Activated naive CD4-positive, alpha-beta T cell treated with anti-CD3 and anti-CD28 coated beads for 36 hours (primary cell): Measurements from ENCODE around the gene FLVCR2. TPM values are rescaled to one million over a fixed set of nuclear protein-coding genes. Genes with fewer than 3 reads are reported as not detected.

ENCODE experiments used
- CTCF ChIA-PET: fragments of 350-600 bp; sonication (Branson Sonifier 250); formaldehyde crosslinking; loops from one replicate; lab custom pipeline; 2021; ENCODE audit warnings: antibody characterized with exemption; lab: Charles Lee
- DNase-seq: peaks from one replicate; pipeline ENCODE4 v3.0.0-alpha.2; 2020
- H3K27ac Mint-ChIP-seq: one replicate; pipeline ENCODE4 v1.8.0; 2021; ENCODE audit warnings: mild to moderate bottlenecking, mixed read lengths
- H3K27me3 Mint-ChIP-seq: one replicate; pipeline ENCODE4 v1.8.0; 2021; ENCODE audit warnings: low read depth, mixed read lengths
- H3K36me3 Mint-ChIP-seq: one replicate; pipeline ENCODE4 v1.8.0; 2021; ENCODE audit warnings: low read depth, mixed read lengths
- H3K4me1 Mint-ChIP-seq: one replicate; pipeline ENCODE4 v1.8.0; 2021; ENCODE audit warnings: low read depth, mixed read lengths
- H3K4me3 Mint-ChIP-seq: one replicate; pipeline ENCODE4 v1.8.0; 2021; ENCODE audit warnings: mild to moderate bottlenecking, moderate library complexity, mixed read lengths
- H3K9me3 Mint-ChIP-seq: one replicate; pipeline ENCODE4 v1.8.0; 2021; ENCODE audit warnings: mixed read lengths
- intact Hi-C: fragments of 100-400 bp; cut with micrococcal nuclease; formaldehyde crosslinking; loops from one replicate; pipeline ENCODE4 v1.15.1; 2023
- total RNA-seq, 2 experiments: library from RNA; stranded (reverse); gene quantifications; one replicate each; pipeline ENCODE4 v1.2.3, GENCODE V29; 2021

The FLVCR2 gene
- total RNA-seq, 2 experiments from 2014 or later = 5.8 to 10.4 TPM

- H3K4me1 Mint-ChIP-seq = peaks cover 20% of the 10 kb centered on the region
- H3K27me3 Mint-ChIP-seq = no peaks in the 10 kb centered on the region
- no peak for DNase-seq
- peaks cover 13% of the 10 kb centered on the region for H3K36me3 Mint-ChIP-seq
- no peaks in the 10 kb centered on the region for H3K9me3 Mint-ChIP-seq
- CTCF ChIA-PET = interaction anchor here (0.7 to 13.1 kb wide), 9 partner anchors 16 to 499 kb away, joined by 3 to 255 read pairs (median 3); partner anchors contain the start of gene FLVCR2
- no peak overlapping the region for H3K27ac Mint-ChIP-seq
- no peak overlapping the region for H3K4me3 Mint-ChIP-seq
- intact Hi-C loops = loop anchor here (10.0 kb wide), 1 partner anchor 713 kb away; no protein-coding TSS in a partner anchor
Measured at GRCh38 chr14:75657331-75657730, 78.9 kb downstream of the FLVCR2 start.

GRCh38 chr14:75658957-75659356 lies 80.5 kb downstream of the FLVCR2 start:
- Mint-ChIP-seq H3K4me3 (no peak overlapping the region), H3K27ac (no peak overlapping the region), H3K9me3 (no peaks in the 10 kb centered on the region), H3K4me1 (peaks cover 19% of the 10 kb centered on the region), H3K27me3 (no peaks in the 10 kb centered on the region), H3K36me3 (peaks cover 7% of the 10 kb centered on the region)
- CTCF ChIA-PET = interaction anchor here (0.5 to 13.1 kb wide), 2 partner anchors 83 to 780 kb away, joined by 3 to 255 read pairs; partner anchors contain the start of gene FLVCR2
- no peak for DNase-seq
- intact Hi-C loops = loop anchor here (10.0 kb wide), 1 partner anchor 714 kb away; no protein-coding TSS in a partner anchor

GRCh38 chr14:75660238-75660629 lies 81.8 kb downstream of the FLVCR2 start:
- DNase-seq = no peak
- CTCF ChIA-PET = interaction anchor here (0.8 to 13.1 kb wide), 6 partner anchors 12 to 354 kb away, joined by 3 to 255 read pairs (median 4); partner anchors contain the start of genes BATF and FLVCR2
- Mint-ChIP-seq H3K4me1 (peaks cover 18% of the 10 kb centered on the region), H3K9me3 (no peaks in the 10 kb centered on the region), H3K36me3 (peaks cover 8% of the 10 kb centered on the region), H3K4me3 (peak overlapping the region; percentile 100), H3K27ac (peak overlapping the region; percentile 98), H3K27me3 (no peaks in the 10 kb centered on the region)
- intact Hi-C loops = loop anchor here (1.0 to 5.0 kb wide), 7 partner anchors 118 to 533 kb away; partner anchors contain the start of genes BATF, GPATCH2L and NEK9

GRCh38 chr14:75660630-75661498 lies 82.4 kb downstream of the FLVCR2 start, which contains the start of the genes ERG28 and TTLL5:
ERG28 (minus strand) TSS chr14:75660876; CDS start chr14:75657502, 3,374 bp downstream.
TTLL5 (plus strand) TSS chr14:75661246; CDS start chr14:75663150, 1,904 bp downstream.
- intact Hi-C loops = loop anchor here (1.0 to 5.0 kb wide), 10 partner anchors 119 to 659 kb away; partner anchors contain the start of genes BATF, EIF2B2, GPATCH2L and NEK9
- no peaks in the 10 kb centered on the region for H3K27me3 Mint-ChIP-seq

GRCh38 chr14:75661499-75661814 lies 83.0 kb downstream of the FLVCR2 start:
- CTCF ChIA-PET = interaction anchor here (1.1 to 13.1 kb wide), 4 partner anchors 48 to 355 kb away, joined by 3 to 255 read pairs (median 5); partner anchors contain the start of gene FLVCR2
- intact Hi-C loops = loop anchor here (1.0 to 5.0 kb wide), 7 partner anchors 151 to 659 kb away; partner anchors contain the start of genes EIF2B2, GPATCH2L and TMED10
- Mint-ChIP-seq H3K27ac (peak overlapping the region; percentile 98), H3K4me3 (peak overlapping the region; percentile 100), H3K36me3 (peaks cover 11% of the 10 kb centered on the region), H3K27me3 (no peaks in the 10 kb centered on the region), H3K4me1 (peaks cover 18% of the 10 kb centered on the region), H3K9me3 (no peaks in the 10 kb centered on the region)
- DNase-seq = no peak

More at GRCh38 chr14:75660630-75661498, 82.4 kb downstream of the FLVCR2 start, which contains the start of the genes ERG28 and TTLL5:
- H3K27ac Mint-ChIP-seq = peak within 1 kb of the TSS; percentile 98
- H3K9me3 Mint-ChIP-seq = no peaks in the 10 kb centered on the region
- peak within 1 kb of the TSS; percentile 100 for H3K4me3 Mint-ChIP-seq
- DNase-seq = peak; percentile 98
- peaks cover 18% of the 10 kb centered on the region for H3K4me1 Mint-ChIP-seq
- CTCF ChIA-PET = interaction anchor here (0.8 to 13.1 kb wide), 5 partner anchors 48 to 354 kb away, joined by 3 to 255 read pairs (median 4); partner anchors contain the start of genes BATF and FLVCR2
- H3K36me3 Mint-ChIP-seq = peaks cover 8% of the 10 kb centered on the region

GRCh38 chr14:75662966-75663365 lies 84.5 kb downstream of the FLVCR2 start:
- Mint-ChIP-seq H3K36me3 (peaks cover 12% of the 10 kb centered on the region), H3K4me3 (peak overlapping the region; percentile 10), H3K9me3 (no peaks in the 10 kb centered on the region), H3K27ac (no peak overlapping the region), H3K27me3 (no peaks in the 10 kb centered on the region), H3K4me1 (peaks cover 18% of the 10 kb centered on the region)
- intact Hi-C loops = loop anchor here (5.0 kb wide), 1 partner anchor 489 kb away; the partner anchor contains the start of gene GPATCH2L
- DNase-seq = no peak
- CTCF ChIA-PET = interaction anchor here (0.7 to 1.3 kb wide), 3 partner anchors 46 to 174 kb away, joined by 3 to 4 read pairs (median 3); no protein-coding TSS in a partner anchor

- Mint-ChIP-seq H3K4me1 (no peaks in the 10 kb centered on the region), H3K9me3 (no peaks in the 10 kb centered on the region), H3K27ac (no peak overlapping the region), H3K36me3 (peaks cover 31% of the 10 kb centered on the region), H3K27me3 (no peaks in the 10 kb centered on the region), H3K4me3 (no peak overlapping the region)
- intact Hi-C loops = no loop called here
- CTCF ChIA-PET = interaction anchor here (1.0 kb wide), 1 partner anchor 239 kb away, joined by 4 read pairs; no protein-coding TSS in a partner anchor
- DNase-seq = no peak
Measured at GRCh38 chr14:75667099-75667765, 88.8 kb downstream of the FLVCR2 start.

GRCh38 chr14:75672605-75673192 lies 94.3 kb downstream of the FLVCR2 start:
- H3K4me1 Mint-ChIP-seq = peaks cover 12% of the 10 kb centered on the region
- peaks cover 2% of the 10 kb centered on the region for H3K9me3 Mint-ChIP-seq
- no peaks in the 10 kb centered on the region for H3K27me3 Mint-ChIP-seq
- no peak for DNase-seq
- H3K36me3 Mint-ChIP-seq = peaks cover 36% of the 10 kb centered on the region
- H3K4me3 Mint-ChIP-seq = no peak overlapping the region
- intact Hi-C loops = no loop called here
- no peak overlapping the region for H3K27ac Mint-ChIP-seq
- CTCF ChIA-PET = interaction anchor here (1.0 to 1.7 kb wide), 7 partner anchors 13 to 233 kb away, joined by 3 to 8 read pairs (median 3); no protein-coding TSS in a partner anchor

- CTCF ChIA-PET = interaction anchor here (1.0 to 1.7 kb wide), 6 partner anchors 14 to 233 kb away, joined by 3 to 8 read pairs (median 3); no protein-coding TSS in a partner anchor
- intact Hi-C loops = no loop called here
- peak; percentile 12 for DNase-seq
Measured at GRCh38 chr14:75673345-75674035, 95.1 kb downstream of the FLVCR2 start.

GRCh38 chr14:75675265-75675960 lies 97.0 kb downstream of the FLVCR2 start:
- CTCF ChIA-PET = interaction anchor here (1.0 kb wide), 1 partner anchor 22 kb away, joined by 3 read pairs; no protein-coding TSS in a partner anchor
- intact Hi-C loops = no loop called here
- Mint-ChIP-seq H3K27me3 (no peaks in the 10 kb centered on the region), H3K36me3 (peaks cover 21% of the 10 kb centered on the region), H3K9me3 (peaks cover 2% of the 10 kb centered on the region), H3K4me1 (peaks cover 12% of the 10 kb centered on the region), H3K27ac (no peak overlapping the region), H3K4me3 (no peak overlapping the region)
- no peak for DNase-seq

More at GRCh38 chr14:75673345-75674035, 95.1 kb downstream of the FLVCR2 start:
- no peak overlapping the region for H3K4me3 Mint-ChIP-seq
- H3K9me3 Mint-ChIP-seq = peaks cover 2% of the 10 kb centered on the region
- H3K4me1 Mint-ChIP-seq = peaks cover 12% of the 10 kb centered on the region
- H3K27me3 Mint-ChIP-seq = no peaks in the 10 kb centered on the region
- H3K27ac Mint-ChIP-seq = no peak overlapping the region
- H3K36me3 Mint-ChIP-seq = peaks cover 36% of the 10 kb centered on the region
